ENCODE results near the gene MRPL55.

MRPL55 gene

DNA sequence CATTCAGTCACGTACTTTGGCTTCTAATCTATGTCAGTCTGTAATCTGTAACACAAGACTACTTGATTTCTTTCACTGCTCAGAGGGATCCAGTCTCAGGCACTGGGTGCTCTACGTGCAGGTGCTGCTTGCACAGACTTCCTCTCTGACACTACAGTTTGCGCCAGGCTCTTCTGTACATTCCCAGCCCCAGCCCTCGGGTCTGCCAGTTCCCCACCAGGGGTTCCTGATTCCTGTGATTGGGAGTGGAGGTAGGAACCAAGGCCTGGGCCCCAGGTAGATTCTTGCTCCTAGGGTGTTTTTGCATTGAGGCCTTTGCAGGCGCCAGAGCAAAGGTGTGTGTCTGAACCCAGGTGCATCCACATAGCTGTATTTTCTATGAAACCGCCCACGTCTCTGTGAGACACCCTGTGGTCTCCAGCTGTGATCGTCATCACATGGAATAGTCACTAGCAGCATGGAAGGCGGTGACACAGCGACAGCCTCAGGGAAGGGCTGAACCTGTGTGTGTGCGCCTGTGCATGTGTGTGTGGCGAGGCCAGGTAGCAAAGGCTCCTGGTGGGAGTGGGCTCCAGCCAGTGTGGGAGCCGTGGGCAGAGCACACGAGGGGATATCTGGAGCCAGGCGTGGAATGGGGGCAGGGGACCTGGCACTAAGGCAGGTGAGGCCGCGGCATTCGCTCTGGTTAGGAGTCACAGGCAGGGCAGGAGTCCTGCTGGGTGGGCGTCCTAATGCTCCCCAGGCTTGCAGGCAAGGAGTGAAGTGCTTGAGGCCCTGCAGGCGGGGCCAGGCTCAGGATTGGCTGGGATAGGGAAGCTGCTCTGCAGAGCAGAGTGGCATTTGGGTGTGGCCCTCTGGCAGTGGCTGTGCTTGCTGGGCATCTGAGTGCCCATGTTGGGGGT is 45.8 kb upstream of the MRPL55 start:
- H3K9me3 ChIP-seq (ENCODE audit: low read length), result no peaks in the 10 kb centered on the region

DNA sequence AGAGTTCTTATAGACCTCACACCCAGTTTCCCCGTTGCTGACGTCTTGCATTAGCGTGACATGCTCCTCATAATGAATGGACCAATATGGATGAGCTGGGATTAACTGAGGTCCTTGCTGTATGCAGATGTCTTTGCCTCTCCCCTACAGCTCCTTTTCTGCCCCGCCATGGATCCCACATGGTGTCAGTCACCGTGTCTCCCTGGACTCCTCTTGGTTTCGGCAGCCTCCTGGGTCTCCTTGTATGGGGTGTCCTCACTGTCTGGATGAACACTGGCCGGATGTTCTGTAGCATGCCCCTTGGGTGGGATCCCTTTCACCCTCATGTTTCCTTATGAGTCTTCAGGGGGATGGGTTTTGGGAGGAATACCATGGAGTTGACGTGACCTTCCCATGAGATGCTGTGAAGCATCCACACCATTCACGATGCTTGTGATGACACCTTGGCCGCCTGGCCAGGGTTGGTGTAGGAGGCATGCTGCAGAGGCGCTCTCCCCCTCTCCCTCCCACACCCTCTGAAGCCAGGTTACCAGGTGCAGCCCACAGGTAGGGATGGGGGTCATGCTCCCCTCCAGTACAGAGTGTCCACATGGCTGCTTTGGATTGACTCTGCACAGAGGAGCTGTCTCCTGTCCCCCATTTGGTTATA is 45.0 kb upstream of the MRPL55 start:
- Histone ChIP-seq H3F3A (ENCODE audit: insufficient read depth, low read length) (no peaks in the 10 kb centered on the region), H3K27ac (ENCODE audit: low read depth, low read length, poor library complexity, severe bottlenecking) (no peak overlapping the region), H3K27me3 (ENCODE audit: insufficient read depth, low read length) (no peaks in the 10 kb centered on the region), H2AFZ (ENCODE audit: low read length) (no peak overlapping the region), H3K9me3 (ENCODE audit: low read length) (no peaks in the 10 kb centered on the region), H3K4me1 (ENCODE audit: insufficient read depth, low read length, severe bottlenecking) (peaks cover 2% of the 10 kb centered on the region), H3K9ac (ENCODE audit: low read length) (no peak overlapping the region), H3K79me2 (ENCODE audit: insufficient read depth, low read length) (no peaks in the 10 kb centered on the region), H3K4me2 (ENCODE audit: low read length) (no peak overlapping the region), H3K36me3 (ENCODE audit: insufficient read depth, low read length) (no peaks in the 10 kb centered on the region), H3K4me3 (ENCODE audit: low read depth, low read length, poor library complexity, severe bottlenecking) (no peak overlapping the region), H4K20me1 (ENCODE audit: insufficient read depth, low read length) (no peaks in the 10 kb centered on the region), H3K9me2 (ENCODE audit: low read depth, low read length) (no peaks in the 10 kb centered on the region)
- TF ChIP-seq EZH2 (IDR thresholded peaks at IDR 0.05; ENCODE audit: borderline replicate concordance, low read length), result no peak
- TF ChIP-seq, protein P1, sequence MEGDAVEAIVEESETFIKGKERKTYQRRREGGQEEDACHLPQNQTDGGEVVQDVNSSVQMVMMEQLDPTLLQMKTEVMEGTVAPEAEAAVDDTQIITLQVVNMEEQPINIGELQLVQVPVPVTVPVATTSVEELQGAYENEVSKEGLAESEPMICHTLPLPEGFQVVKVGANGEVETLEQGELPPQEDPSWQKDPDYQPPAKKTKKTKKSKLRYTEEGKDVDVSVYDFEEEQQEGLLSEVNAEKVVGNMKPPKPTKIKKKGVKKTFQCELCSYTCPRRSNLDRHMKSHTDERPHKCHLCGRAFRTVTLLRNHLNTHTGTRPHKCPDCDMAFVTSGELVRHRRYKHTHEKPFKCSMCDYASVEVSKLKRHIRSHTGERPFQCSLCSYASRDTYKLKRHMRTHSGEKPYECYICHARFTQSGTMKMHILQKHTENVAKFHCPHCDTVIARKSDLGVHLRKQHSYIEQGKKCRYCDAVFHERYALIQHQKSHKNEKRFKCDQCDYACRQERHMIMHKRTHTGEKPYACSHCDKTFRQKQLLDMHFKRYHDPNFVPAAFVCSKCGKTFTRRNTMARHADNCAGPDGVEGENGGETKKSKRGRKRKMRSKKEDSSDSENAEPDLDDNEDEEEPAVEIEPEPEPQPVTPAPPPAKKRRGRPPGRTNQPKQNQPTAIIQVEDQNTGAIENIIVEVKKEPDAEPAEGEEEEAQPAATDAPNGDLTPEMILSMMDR (IDR thresholded peaks at IDR 0.05; ENCODE audit: low read length), result no peak

More for the DNA sequence above, 45.8 kb upstream of the MRPL55 start:
- Histone ChIP-seq H3F3A (ENCODE audit: insufficient read depth, low read length) (no peaks in the 10 kb centered on the region), H3K27me3 (ENCODE audit: insufficient read depth, low read length) (no peaks in the 10 kb centered on the region), H3K27ac (ENCODE audit: low read depth, low read length, poor library complexity, severe bottlenecking) (no peak overlapping the region), H2AFZ (ENCODE audit: low read length) (no peak overlapping the region), H3K4me1 (ENCODE audit: insufficient read depth, low read length, severe bottlenecking) (no peaks in the 10 kb centered on the region), H3K9ac (ENCODE audit: low read length) (no peak overlapping the region), H3K9me2 (ENCODE audit: low read depth, low read length) (no peaks in the 10 kb centered on the region), H3K4me2 (ENCODE audit: low read length) (no peak overlapping the region), H3K79me2 (ENCODE audit: insufficient read depth, low read length) (no peaks in the 10 kb centered on the region), H4K20me1 (ENCODE audit: insufficient read depth, low read length) (no peaks in the 10 kb centered on the region), H3K4me3 (ENCODE audit: low read depth, low read length, poor library complexity, severe bottlenecking) (no peak overlapping the region), H3K36me3 (ENCODE audit: insufficient read depth, low read length) (no peaks in the 10 kb centered on the region)
- TF ChIP-seq, protein P1 (IDR thresholded peaks at IDR 0.05; ENCODE audit: low read length), result no peak
- no peak for TF ChIP-seq EZH2 (IDR thresholded peaks at IDR 0.05; ENCODE audit: borderline replicate concordance, low read length)

DNA sequence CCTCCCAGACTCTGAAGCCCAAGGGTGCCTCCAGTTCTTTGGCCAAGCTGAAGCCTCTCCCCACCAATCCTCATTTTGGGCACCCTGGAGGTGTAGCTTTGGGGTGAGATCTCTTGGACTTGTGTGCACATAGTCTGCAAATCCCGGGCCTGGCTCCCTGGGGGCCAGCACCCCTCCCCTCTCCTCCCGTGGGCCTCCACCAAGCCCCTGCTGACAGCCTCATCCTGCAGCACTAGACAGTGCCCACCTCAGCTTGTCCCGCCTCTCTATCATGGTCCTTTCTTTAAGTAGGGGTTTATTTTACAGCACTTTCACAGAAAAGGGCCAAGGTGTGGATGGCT is 43.8 kb upstream of the MRPL55 start:
- H2AFZ ChIP-seq (ENCODE audit: low read length), result no peak overlapping the region
- no peak for TF ChIP-seq EZH2 (IDR thresholded peaks at IDR 0.05; ENCODE audit: borderline replicate concordance, low read length)
- TF ChIP-seq, protein P1 (IDR thresholded peaks at IDR 0.05; ENCODE audit: low read length), result no peak
- no peaks in the 10 kb centered on the region for H3K27me3 ChIP-seq (ENCODE audit: insufficient read depth, low read length)
- H3K27ac ChIP-seq (ENCODE audit: low read depth, low read length, poor library complexity, severe bottlenecking), result no peak overlapping the region
- H3K9ac ChIP-seq (ENCODE audit: low read length), result no peak overlapping the region
- no peaks in the 10 kb centered on the region for H3F3A ChIP-seq (ENCODE audit: insufficient read depth, low read length)
- no peaks in the 10 kb centered on the region for H4K20me1 ChIP-seq (ENCODE audit: insufficient read depth, low read length)
- H3K4me1 ChIP-seq (ENCODE audit: insufficient read depth, low read length, severe bottlenecking), result peaks cover 6% of the 10 kb centered on the region
- peaks cover 6% of the 10 kb centered on the region; the same call in 1 of the 2 replicates for H3K36me3 ChIP-seq (ENCODE audit: insufficient read depth, low read length)
- H3K4me3 ChIP-seq (ENCODE audit: low read depth, low read length, poor library complexity, severe bottlenecking), result no peak overlapping the region
- H3K79me2 ChIP-seq (ENCODE audit: insufficient read depth, low read length), result no peaks in the 10 kb centered on the region
- no peak overlapping the region for H3K4me2 ChIP-seq (ENCODE audit: low read length)
- no peaks in the 10 kb centered on the region for H3K9me2 ChIP-seq (ENCODE audit: low read depth, low read length)
- H3K9me3 ChIP-seq (ENCODE audit: low read length), result no peaks in the 10 kb centered on the region

Data from OCI-LY1 (cell line).